ENCODE data around the gene SCARB1. TPM values are rescaled to one million over a fixed set of nuclear protein-coding genes. Genes with fewer than 3 reads are reported as not detected.

Gene SCARB1
- total RNA-seq, 1 donor from 2014 or later = 8.6 TPM

- peak; percentile 89 for DNase-seq (ENCODE audit: low spot score)
- intact Hi-C loops (cut with DNase I) = no loop called here
Measured at GRCh38 chr12:124727264-124727800, 136.3 kb downstream of the SCARB1 start.

Other genes starting within 250 kb of the SCARB1 start
- gene UBC, start 50.8 kb upstream of the SCARB1 start, total RNA-seq = 1,009 TPM
- gene DHX37, start 125.3 kb upstream of the SCARB1 start, total RNA-seq = 7.1 TPM
- gene BRI3BP, start 129.8 kb upstream of the SCARB1 start, total RNA-seq = 3.4 TPM
- 9.0 TPM for gene AACS, start 201.6 kb upstream of the SCARB1 start, total RNA-seq

Data from cardiac septum (tissue), 1 donor.